Activated CD8-positive, alpha-beta memory T cell treated with anti-CD3 and anti-CD28 coated beads, Interleukin-2, amount 10 ng/mL, durations not matched to agents 7 days and 5 days (primary cell): ENCODE measurements around the gene MYO1G. TPM values are rescaled to one million over a fixed set of nuclear protein-coding genes. Genes with fewer than 3 reads are reported as not detected.

ENCODE experiments used
- ATAC-seq: fragments of 150-1000 bp; cut with Tn5 transposase; one replicate; pipeline ENCODE4 v1.10.0; 2021; ENCODE audit warnings: moderate library complexity
- CTCF ChIA-PET: fragments of 350-600 bp; sonication (Branson Sonifier 250); formaldehyde crosslinking; loops from one replicate; lab custom pipeline; 2021; ENCODE audit warnings: antibody characterized with exemption; lab: Charles Lee
- DNase-seq: peaks from one replicate; pipeline ENCODE4 v3.0.0-alpha.2; 2020
- H3K27ac Mint-ChIP-seq: one replicate; pipeline ENCODE4 v1.8.0; 2021; ENCODE audit warnings: mild to moderate bottlenecking, mixed read lengths
- H3K27me3 Mint-ChIP-seq: one replicate; pipeline ENCODE4 v1.8.0; 2021; ENCODE audit warnings: mixed read lengths
- H3K36me3 Mint-ChIP-seq: one replicate; pipeline ENCODE4 v1.8.0; 2021; ENCODE audit warnings: mild to moderate bottlenecking, mixed read lengths
- H3K4me1 Mint-ChIP-seq: one replicate; pipeline ENCODE4 v1.8.0; 2021; ENCODE audit warnings: mixed read lengths
- H3K4me3 Mint-ChIP-seq: one replicate; pipeline ENCODE4 v1.8.0; 2021; ENCODE audit warnings: mild to moderate bottlenecking, moderate library complexity, mixed read lengths
- H3K9me3 Mint-ChIP-seq: one replicate; pipeline ENCODE4 v1.8.0; 2022; ENCODE audit warnings: low read depth, mixed read lengths
- total RNA-seq, 2 experiments: library from RNA; stranded (reverse); gene quantifications; one replicate each; pipeline ENCODE4 v1.2.3, GENCODE V29; 2021

MYO1G gene
- total RNA-seq, 2 experiments from 2014 or later: 502 to 567 TPM

GRCh38 chr7:44975331-44976039 lies 3.3 kb downstream of the MYO1G start:
- ATAC-seq: no peak
- no peak for DNase-seq
- Mint-ChIP-seq H3K36me3 (peaks cover 74% of the 10 kb centered on the region), H3K27ac (peak overlapping the region; percentile 86), H3K4me3 (peak overlapping the region; percentile 99), H3K4me1 (peaks cover 62% of the 10 kb centered on the region), H3K27me3 (no peaks in the 10 kb centered on the region), H3K9me3 (no peaks in the 10 kb centered on the region)
- CTCF ChIA-PET: interaction anchor here (0.5 to 3.6 kb wide), 6 partner anchors 10 to 160 kb away, joined by 3 to 29 read pairs (median 7); no protein-coding TSS in a partner anchor

DNA sequence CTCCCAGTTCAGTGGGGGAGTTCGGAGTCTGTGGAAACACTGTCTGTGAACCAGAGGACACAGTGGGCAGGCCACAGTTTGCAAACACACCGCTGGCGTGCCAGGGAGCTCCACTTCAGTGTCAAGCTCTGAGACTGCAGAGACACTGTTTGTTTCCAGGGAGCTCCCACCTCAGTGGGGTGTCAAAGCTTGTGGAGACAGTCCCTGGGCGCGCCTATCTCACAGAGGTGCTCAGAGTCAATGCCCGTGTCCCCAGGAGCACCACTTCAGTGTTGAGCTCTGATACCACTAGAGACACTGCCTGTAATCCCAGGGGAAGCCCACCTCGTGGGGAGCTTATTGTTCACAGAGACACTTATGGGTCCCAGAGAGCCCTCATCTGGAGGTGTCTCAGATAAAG lies 4.3 kb downstream of the MYO1G start:
- Mint-ChIP-seq H3K36me3 (peaks cover 79% of the 10 kb centered on the region), H3K4me1 (peaks cover 53% of the 10 kb centered on the region), H3K27ac (peak overlapping the region; percentile 86), H3K27me3 (no peaks in the 10 kb centered on the region), H3K4me3 (peak overlapping the region; percentile 30), H3K9me3 (no peaks in the 10 kb centered on the region)
- no peak for ATAC-seq
- DNase-seq: no peak
- CTCF ChIA-PET: interaction anchor here (1.0 to 3.6 kb wide), 16 partner anchors 8 to 176 kb away, joined by 3 to 56 read pairs (median 6); partner anchors contain the start of gene CCM2

GRCh38 chr7:44973610-44974401 lies 5.0 kb downstream of the MYO1G start:
- CTCF ChIA-PET: interaction anchor here (0.8 to 3.6 kb wide), 28 partner anchors 9 to 175 kb away, joined by 3 to 56 read pairs (median 5); partner anchors contain the start of gene CCM2
- peaks cover 82% of the 10 kb centered on the region for H3K36me3 Mint-ChIP-seq
- H3K4me3 Mint-ChIP-seq: no peak overlapping the region
- no peaks in the 10 kb centered on the region for H3K9me3 Mint-ChIP-seq
- H3K27ac Mint-ChIP-seq: peak overlapping the region; percentile 26
- ATAC-seq: no peak
- H3K27me3 Mint-ChIP-seq: no peaks in the 10 kb centered on the region
- DNase-seq: peak; percentile 71
- peaks cover 47% of the 10 kb centered on the region for H3K4me1 Mint-ChIP-seq

GRCh38 chr7:44972562-44972961 lies 6.3 kb downstream of the MYO1G start:
- H3K27ac Mint-ChIP-seq: peak overlapping the region; percentile 63
- H3K4me3 Mint-ChIP-seq: no peak overlapping the region
- ATAC-seq: no peak

GRCh38 chr7:44971902-44972441 lies 6.8 kb downstream of the MYO1G start:
- Mint-ChIP-seq H3K27ac (peak overlapping the region; percentile 63), H3K4me1 (peaks cover 52% of the 10 kb centered on the region), H3K27me3 (no peaks in the 10 kb centered on the region), H3K4me3 (no peak overlapping the region), H3K36me3 (peaks cover 81% of the 10 kb centered on the region), H3K9me3 (no peaks in the 10 kb centered on the region)
- DNase-seq: no peak
- CTCF ChIA-PET: interaction anchor here (1.0 to 3.6 kb wide), 8 partner anchors 8 to 165 kb away, joined by 3 to 56 read pairs (median 11); partner anchors contain the start of gene TBRG4
- no peak for ATAC-seq

More at GRCh38 chr7:44972562-44972961, 6.3 kb downstream of the MYO1G start:
- CTCF ChIA-PET: interaction anchor here (0.7 to 3.6 kb wide), 18 partner anchors 8 to 164 kb away, joined by 3 to 56 read pairs (median 5); partner anchors contain the start of genes CCM2 and TBRG4
- H3K9me3 Mint-ChIP-seq: no peaks in the 10 kb centered on the region
- peaks cover 81% of the 10 kb centered on the region for H3K36me3 Mint-ChIP-seq
- DNase-seq: no peak
- H3K4me1 Mint-ChIP-seq: peaks cover 54% of the 10 kb centered on the region
- no peaks in the 10 kb centered on the region for H3K27me3 Mint-ChIP-seq

DNA sequence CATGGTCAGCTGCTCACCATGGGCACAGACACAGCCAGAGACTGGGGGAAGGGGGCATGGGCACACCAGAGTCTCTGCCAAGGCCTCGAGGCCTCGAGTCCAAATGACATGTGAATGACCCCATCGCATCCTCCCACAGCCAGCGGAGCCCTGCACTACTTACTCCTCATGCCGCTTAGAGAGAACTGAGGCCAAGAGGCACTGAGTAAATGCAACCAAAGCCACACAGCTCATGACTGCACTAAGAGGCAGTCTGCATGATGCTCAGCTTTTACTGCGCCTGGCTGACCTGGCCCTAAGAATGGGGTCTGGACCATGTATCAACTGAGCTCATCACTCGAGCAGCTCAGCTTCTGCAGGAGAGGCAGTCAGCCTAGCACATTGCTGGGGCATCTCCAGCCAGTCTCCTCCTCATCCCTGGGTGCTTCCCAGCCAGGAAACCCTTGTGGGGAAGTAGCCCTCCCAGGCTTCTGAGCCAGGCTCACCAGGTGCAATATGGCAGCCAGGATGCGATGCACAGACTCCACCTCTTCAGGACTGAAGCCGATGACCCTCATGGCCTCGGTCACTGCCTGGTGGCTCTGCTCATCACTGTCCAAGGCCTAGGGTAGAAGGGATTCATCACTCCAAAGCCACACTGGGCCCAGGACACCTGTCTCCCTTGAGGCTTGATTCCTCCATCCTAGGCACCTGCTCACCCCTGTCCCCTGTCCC lies 7.5 kb downstream of the MYO1G start:
- H3K4me1 Mint-ChIP-seq: peaks cover 50% of the 10 kb centered on the region
- peaks cover 79% of the 10 kb centered on the region for H3K36me3 Mint-ChIP-seq
- DNase-seq (no peak), ATAC-seq (no peak)
- H3K27ac Mint-ChIP-seq: no peak overlapping the region
- no peak overlapping the region for H3K4me3 Mint-ChIP-seq
- no peaks in the 10 kb centered on the region for H3K9me3 Mint-ChIP-seq
- H3K27me3 Mint-ChIP-seq: no peaks in the 10 kb centered on the region
- CTCF ChIA-PET: interaction anchor here (3.2 to 3.3 kb wide), 2 partner anchors 11 to 165 kb away, joined by 26 to 56 read pairs; no protein-coding TSS in a partner anchor

GRCh38 chr7:44970523-44971051 lies 8.2 kb downstream of the MYO1G start:
- no peaks in the 10 kb centered on the region for H3K9me3 Mint-ChIP-seq
- no peaks in the 10 kb centered on the region for H3K27me3 Mint-ChIP-seq
- H3K4me1 Mint-ChIP-seq: peaks cover 45% of the 10 kb centered on the region
- no peak overlapping the region for H3K27ac Mint-ChIP-seq
- ATAC-seq (no peak), DNase-seq (no peak)
- CTCF ChIA-PET: no interaction called here
- peaks cover 78% of the 10 kb centered on the region for H3K36me3 Mint-ChIP-seq
- no peak overlapping the region for H3K4me3 Mint-ChIP-seq

- Mint-ChIP-seq H3K4me3 (no peak overlapping the region), H3K36me3 (peaks cover 79% of the 10 kb centered on the region), H3K9me3 (no peaks in the 10 kb centered on the region), H3K4me1 (peaks cover 38% of the 10 kb centered on the region), H3K27me3 (no peaks in the 10 kb centered on the region), H3K27ac (no peak overlapping the region)
- DNase-seq (no peak), ATAC-seq (no peak)
- CTCF ChIA-PET: interaction anchor here (1.3 kb wide), 1 partner anchor 13 kb away, joined by 3 read pairs; no protein-coding TSS in a partner anchor
Observed at GRCh38 chr7:44969701-44970522, 8.9 kb downstream of the MYO1G start.

DNA sequence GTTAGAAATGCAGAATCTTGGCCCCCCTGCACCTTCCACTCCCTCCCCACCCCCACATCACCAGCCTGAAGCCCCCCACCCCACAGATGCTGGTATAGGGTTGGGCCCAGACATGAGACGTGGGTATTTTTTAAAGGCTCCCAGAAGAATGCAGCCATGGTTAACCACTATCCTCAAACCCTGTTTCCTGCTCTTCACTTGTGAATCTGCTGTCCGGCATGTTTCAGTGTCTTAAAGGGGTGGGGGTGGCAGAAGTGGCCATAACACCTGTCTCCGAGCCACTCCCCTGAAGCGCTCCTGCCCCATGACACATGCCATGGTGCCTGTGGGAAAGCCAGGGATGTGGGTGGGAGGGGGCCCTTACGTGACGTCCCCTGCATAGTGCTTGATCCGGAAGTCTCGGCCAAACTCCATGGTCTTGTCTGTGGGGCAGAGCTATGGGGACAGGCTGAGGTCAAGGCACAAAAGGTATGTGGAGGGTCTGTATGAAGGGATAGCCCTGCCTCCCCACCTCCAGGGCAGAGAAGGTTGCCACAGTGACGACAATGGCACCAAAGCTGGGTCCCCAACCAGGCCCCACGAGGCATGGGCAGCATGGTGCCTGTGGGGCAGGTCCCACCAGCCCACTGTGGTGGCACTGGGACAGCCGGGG lies 9.6 kb downstream of the MYO1G start:
- no peak overlapping the region for H3K27ac Mint-ChIP-seq
- H3K4me3 Mint-ChIP-seq: no peak overlapping the region
- CTCF ChIA-PET: interaction anchor here (1.3 kb wide), 1 partner anchor 13 kb away, joined by 3 read pairs; no protein-coding TSS in a partner anchor
- H3K4me1 Mint-ChIP-seq: peaks cover 31% of the 10 kb centered on the region
- ATAC-seq (no peak), DNase-seq (no peak)
- peaks cover 74% of the 10 kb centered on the region for H3K36me3 Mint-ChIP-seq
- H3K9me3 Mint-ChIP-seq: no peaks in the 10 kb centered on the region
- H3K27me3 Mint-ChIP-seq: no peaks in the 10 kb centered on the region

DNA sequence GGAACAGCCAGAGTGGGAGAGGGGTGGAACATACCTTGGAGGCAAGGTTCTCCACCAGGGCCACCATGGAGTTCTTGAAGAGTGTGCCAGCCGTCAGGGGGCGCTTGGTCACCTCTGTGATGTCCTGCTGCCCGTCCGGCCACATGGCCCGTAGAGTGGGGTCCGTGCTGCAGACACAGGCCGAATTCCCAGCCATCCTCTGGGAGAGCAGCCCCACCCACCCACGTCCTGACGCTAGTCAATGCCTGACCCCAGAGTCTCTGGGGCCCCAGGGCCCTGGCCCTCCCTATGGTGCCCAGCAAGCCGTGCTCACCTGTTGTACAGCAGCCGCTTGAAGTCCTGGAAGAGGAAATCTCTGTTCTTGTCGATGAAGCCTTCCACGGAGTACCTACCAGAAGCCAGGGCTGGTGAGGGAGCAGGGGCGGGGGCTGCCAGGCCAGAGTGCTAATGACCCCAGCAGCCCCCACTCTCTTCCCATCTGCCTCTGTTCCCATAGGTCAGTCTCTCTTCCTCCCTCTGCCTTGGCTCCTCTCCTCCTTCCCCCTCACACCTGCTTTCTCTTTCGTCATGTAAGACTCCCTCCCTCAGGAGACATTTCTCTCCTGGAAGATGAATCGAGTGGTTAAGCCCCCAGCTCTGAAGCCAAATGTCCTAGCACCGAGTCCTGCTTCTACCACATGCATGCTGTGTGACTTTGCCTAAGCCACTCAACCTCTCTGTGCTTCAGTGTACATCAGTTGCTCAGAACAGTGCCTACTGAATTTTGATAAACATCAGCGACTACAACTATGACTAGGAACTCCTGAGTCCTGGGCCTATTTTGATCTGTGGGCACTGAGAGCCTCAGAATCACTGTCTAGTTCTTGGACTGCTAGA lies 11.0 kb downstream of the MYO1G start:
- CTCF ChIA-PET: interaction anchor here (0.9 kb wide), 1 partner anchor 11 kb away, joined by 3 read pairs; the partner anchor contains the start of gene MYO1G
- H3K4me3 Mint-ChIP-seq: no peak overlapping the region
- ATAC-seq (no peak), DNase-seq (no peak)
- H3K27ac Mint-ChIP-seq: peak overlapping the region; percentile 68
- no peaks in the 10 kb centered on the region for H3K27me3 Mint-ChIP-seq
- peaks cover 69% of the 10 kb centered on the region for H3K36me3 Mint-ChIP-seq
- H3K9me3 Mint-ChIP-seq: no peaks in the 10 kb centered on the region
- peaks cover 21% of the 10 kb centered on the region for H3K4me1 Mint-ChIP-seq
